HG02885 (cell line): ENCODE data around the gene CA10.

Source experiments
- ATAC-seq: cut with Tn5 transposase; IDR thresholded peaks from one replicate; pipeline ENCODE4 v1.9.1; 2021; ENCODE audit warnings: mild to moderate bottlenecking; ENCODE audit not compliant: unreplicated experiment, poor library complexity

Gene CA10

GRCh38 chr17:52158450-52159042 lies at the start of gene CA10:
CA10 (minus strand) TSS chr17:52158714.
- ATAC-seq: no peak

GRCh38 chr17:52207796-52208195 lies 49.3 kb upstream of the CA10 start:
- ATAC-seq: no peak

GRCh38 chr17:52202520-52203080 lies 44.1 kb upstream of the CA10 start:
- no peak for ATAC-seq

GRCh38 chr17:52201767-52202519 lies 43.4 kb upstream of the CA10 start:
- no peak for ATAC-seq

- ATAC-seq: no peak
These were observed 33.0 kb upstream of the CA10 start for GRCh38 chr17:52191491-52191890.

GRCh38 chr17:52181782-52182181 lies 23.3 kb upstream of the CA10 start:
- ATAC-seq: no peak

- ATAC-seq: no peak
These were observed 19.5 kb upstream of the CA10 start for GRCh38 chr17:52178012-52178411.

- ATAC-seq: no peak
These were observed 12.6 kb upstream of the CA10 start for GRCh38 chr17:52170963-52171572.

- ATAC-seq: no peak
These were observed 1.6 kb upstream of the CA10 start for GRCh38 chr17:52160136-52160567.

GRCh38 chr17:52159246-52160135 lies 977 bp upstream of the CA10 start:
- no peak for ATAC-seq

GRCh38 chr17:52157603-52158449 lies 688 bp downstream of the CA10 start:
- no peak for ATAC-seq

GRCh38 chr17:52156576-52157570 lies 1.6 kb downstream of the CA10 start:
- no peak for ATAC-seq

GRCh38 chr17:52155301-52155700 lies 3.2 kb downstream of the CA10 start:
- ATAC-seq: no peak

GRCh38 chr17:52154466-52154865 lies 4.0 kb downstream of the CA10 start:
- no peak for ATAC-seq

- ATAC-seq: no peak
These were observed 7.6 kb downstream of the CA10 start for GRCh38 chr17:52150935-52151334.

GRCh38 chr17:52149626-52150025 lies 8.9 kb downstream of the CA10 start:
- ATAC-seq: no peak

- no peak for ATAC-seq
These were observed 9.6 kb downstream of the CA10 start for GRCh38 chr17:52148969-52149351.

- no peak for ATAC-seq
These were observed 10.1 kb downstream of the CA10 start for GRCh38 chr17:52148288-52148968.
